ENCODE data around the gene FBXW4.

Gene FBXW4

DNA sequence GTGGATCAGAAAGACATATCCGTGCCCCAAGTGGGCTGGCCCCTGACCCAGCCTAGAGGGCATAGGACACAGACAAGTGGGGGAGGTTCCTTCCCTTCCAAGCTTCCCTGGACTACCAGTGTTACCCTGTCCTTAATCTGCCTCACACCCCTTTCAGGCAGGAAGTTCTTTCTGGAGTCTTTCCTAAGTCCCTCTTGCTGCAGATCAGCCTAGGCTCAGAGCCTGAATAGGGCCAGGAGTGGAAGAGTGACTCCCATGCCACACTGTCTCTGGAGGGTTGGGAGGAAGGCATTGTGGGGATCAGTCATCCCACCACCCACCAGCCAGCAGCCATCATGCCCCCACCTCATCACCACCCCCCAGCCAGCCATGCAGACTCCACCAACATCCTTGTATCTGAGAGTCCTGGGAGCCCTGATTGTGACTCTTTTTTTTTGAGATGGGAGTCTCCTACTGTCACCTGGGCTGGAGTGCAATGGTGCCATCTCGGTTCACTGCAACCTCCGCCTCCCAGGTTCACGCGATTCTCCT lies 129.5 kb downstream of the FBXW4 start:
- DNase-seq, result no peak

DNA sequence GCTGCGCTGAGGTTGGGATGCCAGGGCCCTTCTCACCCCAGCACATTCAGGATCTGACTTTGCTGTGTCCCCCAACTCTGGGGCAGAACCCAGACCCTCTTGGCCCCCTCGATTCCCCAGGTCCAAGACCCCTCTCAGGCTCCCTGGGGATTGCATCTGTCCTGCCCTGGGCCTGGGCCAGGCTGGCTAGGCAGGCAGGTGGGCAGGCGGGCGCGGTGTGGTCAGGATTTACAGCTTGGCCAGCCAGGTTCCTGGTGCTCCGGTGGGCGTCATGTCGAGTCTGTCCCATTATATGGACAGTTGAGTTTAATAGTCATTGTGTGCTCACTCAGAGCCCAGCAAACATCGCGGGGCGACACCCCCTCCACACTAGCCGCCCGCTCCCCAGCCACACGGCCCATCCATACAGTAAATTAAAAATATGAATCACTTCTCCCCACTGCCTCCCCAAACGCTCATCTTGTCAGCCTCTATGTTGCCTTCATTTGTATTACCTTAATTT lies 130.4 kb downstream of the FBXW4 start:
- no peak for DNase-seq

DNA sequence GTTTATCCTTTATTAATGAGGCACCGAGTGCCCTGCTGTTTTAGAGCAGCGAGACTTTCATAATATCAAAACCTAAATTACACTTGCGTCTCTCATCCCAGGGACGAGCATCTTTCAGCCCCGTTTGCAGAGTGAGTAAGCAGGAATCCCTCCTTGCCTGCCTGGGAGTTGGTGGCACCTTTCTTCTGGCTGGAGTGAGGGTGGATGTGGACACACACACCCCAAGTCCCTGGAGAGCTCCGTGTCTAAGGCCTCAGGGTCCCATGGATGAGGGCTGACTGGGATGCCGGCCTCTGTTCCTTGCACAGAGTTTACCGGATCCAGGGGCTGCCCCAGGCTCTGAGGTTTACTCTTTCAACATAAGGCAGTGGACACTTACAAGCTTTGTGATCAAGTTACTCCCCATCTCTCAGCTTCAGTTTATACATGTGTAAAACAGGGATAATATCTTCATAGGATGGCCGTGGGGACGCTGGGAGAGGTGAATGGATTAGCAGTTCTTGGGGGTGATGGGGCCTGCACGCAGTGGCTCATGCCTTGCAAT lies 131.4 kb downstream of the FBXW4 start:
- no peak for DNase-seq

GRCh38 chr10:101563007-101563406 lies 132.0 kb downstream of the FBXW4 start:
- no peak for DNase-seq

DNA sequence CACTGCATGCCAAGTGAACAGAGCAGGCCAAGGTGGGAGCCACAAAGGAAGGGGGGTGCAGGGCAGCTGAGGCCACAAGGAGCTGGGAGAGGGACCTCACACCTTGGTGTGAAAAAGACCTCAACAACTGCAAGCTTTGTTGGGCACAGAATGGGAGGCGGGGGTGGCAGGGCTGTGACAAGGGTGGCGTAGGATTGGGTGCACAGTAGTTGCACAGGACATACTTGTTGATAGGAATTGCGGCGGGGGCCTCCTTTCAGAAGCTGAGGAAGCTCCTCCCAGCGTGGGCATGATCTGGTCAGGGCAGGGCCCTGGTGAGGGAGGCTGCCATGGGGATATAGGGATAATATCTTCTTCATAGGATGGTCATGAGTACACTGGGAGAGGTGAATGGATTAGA lies 132.7 kb downstream of the FBXW4 start:
- DNase-seq, result no peak

DNA sequence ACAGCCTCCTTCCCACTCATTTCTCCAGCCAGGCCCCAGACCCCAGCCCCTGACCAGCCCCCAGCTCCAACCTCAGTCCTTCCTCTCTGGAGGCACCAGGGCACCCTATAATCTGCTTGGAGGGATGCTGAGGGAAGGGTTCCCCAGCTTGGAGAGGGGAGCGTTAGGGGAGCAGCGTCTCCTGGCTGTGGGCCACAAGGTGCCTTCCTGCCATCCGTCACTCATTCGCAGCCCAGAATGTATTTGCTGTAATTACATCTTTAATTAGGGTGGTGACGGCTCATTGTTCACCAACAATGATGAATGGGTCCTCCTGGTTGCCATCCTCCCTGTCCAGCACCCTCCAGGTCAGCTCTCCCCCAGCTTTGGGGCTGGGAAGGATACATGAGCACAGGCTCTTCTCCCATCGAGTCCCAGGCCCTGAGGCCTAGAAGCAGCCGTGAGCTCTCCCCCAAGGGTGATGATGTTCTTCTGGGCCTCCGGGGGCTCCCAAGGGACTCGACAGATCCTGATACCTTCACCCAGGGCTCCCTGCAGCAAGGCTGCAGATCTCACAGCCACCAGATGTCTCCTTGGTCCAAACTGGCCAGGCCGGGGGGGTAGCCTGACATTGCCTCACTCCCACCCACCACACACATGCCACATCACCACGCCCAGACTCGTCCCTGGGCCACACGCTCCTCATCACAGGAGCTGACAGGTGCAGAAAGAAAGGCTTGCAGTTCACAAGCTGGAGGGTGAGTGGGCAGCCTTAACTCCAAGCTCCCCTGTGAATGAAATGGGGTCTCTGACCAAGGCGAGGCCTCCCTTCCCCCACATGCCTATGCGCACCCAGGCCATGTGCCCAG lies 133.7 kb downstream of the FBXW4 start:
- DNase-seq, result no peak
